ENCODE data around the gene TIAM2.

Gene TIAM2

GRCh38 chr6:155201461-155202226 is 206.5 kb downstream of the TIAM2 start:
- H3K4me1 ChIP-seq (ENCODE audit: insufficient read depth, low read length, severe bottlenecking): peaks cover 7% of the 10 kb centered on the region
- H3K27ac ChIP-seq (ENCODE audit: low read depth, low read length, poor library complexity, severe bottlenecking): no peak overlapping the region
- H3K4me3 ChIP-seq (ENCODE audit: low read depth, low read length, poor library complexity, severe bottlenecking): no peak overlapping the region

GRCh38 chr6:155207223-155207622 is 212.1 kb downstream of the TIAM2 start:
- TF ChIP-seq CTCF (IDR thresholded peaks at IDR 0.05; ENCODE audit: low read length) (no peak), EZH2 (IDR thresholded peaks at IDR 0.05; ENCODE audit: borderline replicate concordance, low read length) (no peak)
- Histone ChIP-seq H3K27ac (ENCODE audit: low read depth, low read length, poor library complexity, severe bottlenecking) (no peak overlapping the region), H3K4me3 (ENCODE audit: low read depth, low read length, poor library complexity, severe bottlenecking) (no peak overlapping the region), H3K4me1 (ENCODE audit: insufficient read depth, low read length, severe bottlenecking) (peaks cover 7% of the 10 kb centered on the region), H3K9ac (ENCODE audit: low read length) (no peak overlapping the region), H3F3A (ENCODE audit: insufficient read depth, low read length) (no peaks in the 10 kb centered on the region), H3K9me3 (ENCODE audit: low read length) (no peaks in the 10 kb centered on the region), H3K9me2 (ENCODE audit: low read depth, low read length) (no peaks in the 10 kb centered on the region), H3K79me2 (ENCODE audit: insufficient read depth, low read length) (no peaks in the 10 kb centered on the region), H3K27me3 (ENCODE audit: insufficient read depth, low read length) (no peaks in the 10 kb centered on the region), H3K4me2 (ENCODE audit: low read length) (no peak overlapping the region), H4K20me1 (ENCODE audit: insufficient read depth, low read length) (no peaks in the 10 kb centered on the region), H3K36me3 (ENCODE audit: insufficient read depth, low read length) (peaks cover 4% of the 10 kb centered on the region; the same call in 1 of the 2 replicates), H2AFZ (ENCODE audit: low read length) (no peak overlapping the region)

More at GRCh38 chr6:155201461-155202226, 206.5 kb downstream of the TIAM2 start:
- no peak overlapping the region for H3K4me2 ChIP-seq (ENCODE audit: low read length)
- no peaks in the 10 kb centered on the region for H3F3A ChIP-seq (ENCODE audit: insufficient read depth, low read length)
- 0 out of 2 replicates have a peak, but pooled peaks cover 4% of the 10 kb centered on the region for H3K36me3 ChIP-seq (ENCODE audit: insufficient read depth, low read length)
- H3K79me2 ChIP-seq (ENCODE audit: insufficient read depth, low read length): no peaks in the 10 kb centered on the region
- TF ChIP-seq EZH2 (IDR thresholded peaks at IDR 0.05; ENCODE audit: borderline replicate concordance, low read length) (no peak), CTCF (IDR thresholded peaks at IDR 0.05; ENCODE audit: low read length) (no peak)
- H4K20me1 ChIP-seq (ENCODE audit: insufficient read depth, low read length): no peaks in the 10 kb centered on the region
- no peaks in the 10 kb centered on the region for H3K27me3 ChIP-seq (ENCODE audit: insufficient read depth, low read length)
- H3K9me3 ChIP-seq (ENCODE audit: low read length): peaks cover 3% of the 10 kb centered on the region; the same call in 1 of the 2 replicates
- H3K9me2 ChIP-seq (ENCODE audit: low read depth, low read length): no peaks in the 10 kb centered on the region
- no peak overlapping the region for H3K9ac ChIP-seq (ENCODE audit: low read length)
- H2AFZ ChIP-seq (ENCODE audit: low read length): no peak overlapping the region

- Histone ChIP-seq H3K36me3 (ENCODE audit: insufficient read depth, low read length) (peaks cover 7% of the 10 kb centered on the region; the same call in 1 of the 2 replicates), H3K4me2 (ENCODE audit: low read length) (no peak overlapping the region), H3K4me3 (ENCODE audit: low read depth, low read length, poor library complexity, severe bottlenecking) (no peak overlapping the region), H2AFZ (ENCODE audit: low read length) (no peak overlapping the region), H3K9me3 (ENCODE audit: low read length) (no peaks in the 10 kb centered on the region), H3K9ac (ENCODE audit: low read length) (no peak overlapping the region), H3K27me3 (ENCODE audit: insufficient read depth, low read length) (no peaks in the 10 kb centered on the region), H3F3A (ENCODE audit: insufficient read depth, low read length) (no peaks in the 10 kb centered on the region), H4K20me1 (ENCODE audit: insufficient read depth, low read length) (no peaks in the 10 kb centered on the region), H3K9me2 (ENCODE audit: low read depth, low read length) (no peaks in the 10 kb centered on the region), H3K79me2 (ENCODE audit: insufficient read depth, low read length) (no peaks in the 10 kb centered on the region), H3K4me1 (ENCODE audit: insufficient read depth, low read length, severe bottlenecking) (no peaks in the 10 kb centered on the region), H3K27ac (ENCODE audit: low read depth, low read length, poor library complexity, severe bottlenecking) (no peak overlapping the region)
- TF ChIP-seq CTCF (IDR thresholded peaks at IDR 0.05; ENCODE audit: low read length) (no peak), EZH2 (IDR thresholded peaks at IDR 0.05; ENCODE audit: borderline replicate concordance, low read length) (no peak)
Measured at GRCh38 chr6:155212106-155212505, 217.0 kb downstream of the TIAM2 start.

All from OCI-LY1 (cell line).